ENCODE measurements around the gene MEGF6. TPM values are rescaled to one million over a fixed set of nuclear protein-coding genes. Genes with fewer than 3 reads are reported as not detected.
"Not testable (repeated sequence)": the region's sequence is repeated elsewhere in the genome, so short reads cannot be mapped to it uniquely, and the experiment has no call there.

MEGF6 gene
- total and polyA plus RNA-seq, 7 donors = 0.67 to 5.5 (median 3.7) TPM

GRCh38 chr1:3624200-3625136 is 13.2 kb upstream of the MEGF6 start, which contains the start of gene TPRG1L:
TPRG1L (plus strand) TSS chr1:3625015; CDS start chr1:3625073, 58 bp downstream.
- Histone ChIP-seq H3K27ac (peak within 1 kb of the TSS; percentile 85), H3K36me3 (ENCODE audit: insufficient read depth in 1 of 2, low read depth in 1 of 2) (peaks cover 6 to 35% of the 10 kb centered on the region in 2 donors), H3K4me3 (peak within 1 kb of the TSS; percentile 88), H3K27me3 (ENCODE audit: insufficient read depth in 3 of 3, low read length in 2 of 3) (no peaks in the 10 kb centered on the region), H3K9me3 (no peaks in the 10 kb centered on the region), H3K4me1 (peaks cover 16% of the 10 kb centered on the region)
- DNase-seq (peak; percentile 98 to 99), ATAC-seq (peak; percentile 98 to 99 (median 98))
- intact Hi-C loops (cut with DNase I) = no loop called here
- TF ChIP-seq, protein P1, sequence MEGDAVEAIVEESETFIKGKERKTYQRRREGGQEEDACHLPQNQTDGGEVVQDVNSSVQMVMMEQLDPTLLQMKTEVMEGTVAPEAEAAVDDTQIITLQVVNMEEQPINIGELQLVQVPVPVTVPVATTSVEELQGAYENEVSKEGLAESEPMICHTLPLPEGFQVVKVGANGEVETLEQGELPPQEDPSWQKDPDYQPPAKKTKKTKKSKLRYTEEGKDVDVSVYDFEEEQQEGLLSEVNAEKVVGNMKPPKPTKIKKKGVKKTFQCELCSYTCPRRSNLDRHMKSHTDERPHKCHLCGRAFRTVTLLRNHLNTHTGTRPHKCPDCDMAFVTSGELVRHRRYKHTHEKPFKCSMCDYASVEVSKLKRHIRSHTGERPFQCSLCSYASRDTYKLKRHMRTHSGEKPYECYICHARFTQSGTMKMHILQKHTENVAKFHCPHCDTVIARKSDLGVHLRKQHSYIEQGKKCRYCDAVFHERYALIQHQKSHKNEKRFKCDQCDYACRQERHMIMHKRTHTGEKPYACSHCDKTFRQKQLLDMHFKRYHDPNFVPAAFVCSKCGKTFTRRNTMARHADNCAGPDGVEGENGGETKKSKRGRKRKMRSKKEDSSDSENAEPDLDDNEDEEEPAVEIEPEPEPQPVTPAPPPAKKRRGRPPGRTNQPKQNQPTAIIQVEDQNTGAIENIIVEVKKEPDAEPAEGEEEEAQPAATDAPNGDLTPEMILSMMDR (IDR thresholded peaks at IDR 0.05) = no peak
- 0% methylated on average over 83 to 107 of the region's 108 CpGs for WGBS, 3 donors

DNA sequence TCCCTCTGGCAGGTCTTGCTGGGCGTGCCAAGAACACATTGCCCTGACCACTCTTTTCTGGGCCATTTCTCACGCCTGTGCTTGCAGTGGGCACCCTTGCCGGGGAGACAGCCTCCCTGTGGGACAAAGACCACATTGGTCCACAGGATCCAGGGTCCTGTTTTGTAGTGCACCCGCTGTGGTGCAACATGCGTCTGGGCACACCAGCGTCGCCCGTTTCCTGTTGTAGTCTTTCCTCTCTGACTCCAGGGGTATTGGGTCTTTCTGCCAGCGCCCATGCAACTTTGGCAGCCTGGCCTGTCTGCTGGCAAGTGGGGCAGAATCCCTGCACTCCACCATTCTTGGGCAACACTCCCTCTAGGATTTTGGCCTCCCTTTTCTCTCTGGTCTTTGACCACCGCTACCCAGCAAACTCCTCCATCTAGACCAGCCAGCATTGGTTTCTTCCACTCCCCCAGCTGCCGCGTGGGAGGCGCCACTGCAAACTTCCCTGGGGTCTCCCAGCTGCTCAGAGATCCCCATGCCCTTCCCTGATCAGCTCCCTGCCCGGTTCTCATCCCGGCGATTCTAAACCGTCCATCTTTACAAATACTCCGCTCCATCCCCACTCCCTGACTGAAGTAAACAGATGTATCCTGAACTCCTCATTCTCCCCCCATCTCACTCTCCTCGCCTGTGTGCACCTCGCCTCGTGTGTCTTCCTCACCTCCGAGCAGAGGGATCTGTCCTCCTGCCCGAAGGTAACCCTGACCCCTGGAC is 12.3 kb upstream of the MEGF6 start:
- no peaks in the 10 kb centered on the region for H3K27me3 ChIP-seq (ENCODE audit: insufficient read depth in 3 of 3, low read length in 2 of 3)
- H3K36me3 ChIP-seq (ENCODE audit: insufficient read depth in 1 of 2, low read depth in 1 of 2) = peaks cover 4 to 26% of the 10 kb centered on the region in 2 donors
- H3K4me1 ChIP-seq = peaks cover 16% of the 10 kb centered on the region
- TF ChIP-seq, protein P1 (IDR thresholded peaks at IDR 0.05) = no peak
- intact Hi-C loops (cut with DNase I) = no loop called here
- 18 to 28% (median 20%) methylated on average over 23 of the region's 23 CpGs for WGBS, 3 donors
- no peaks in the 10 kb centered on the region for H3K9me3 ChIP-seq
- no peak for ATAC-seq
- peak overlapping the region; percentile 85 for H3K27ac ChIP-seq
- peak overlapping the region; percentile 88 for H3K4me3 ChIP-seq
- DNase-seq = peak in 1 of 2 donors; percentile 56

- H3K36me3 ChIP-seq (ENCODE audit: insufficient read depth in 1 of 2, low read depth in 1 of 2) = peaks cover 0 to 11% of the 10 kb centered on the region in 2 donors
- H3K9me3 ChIP-seq; H3K27ac ChIP-seq; H3K4me3 ChIP-seq; ATAC-seq; intact Hi-C loops (cut with DNase I); DNase-seq; H3K27me3 ChIP-seq (ENCODE audit: insufficient read depth in 3 of 3, low read length in 2 of 3): not testable (repeated sequence)
- WGBS, 3 donors = 77 to 83% (median 82%) methylated on average over 9 of the region's 9 CpGs
- peaks cover 16% of the 10 kb centered on the region for H3K4me1 ChIP-seq
Observed at GRCh38 chr1:3622102-3622501, 10.8 kb upstream of the MEGF6 start.

GRCh38 chr1:3621151-3621671 is 9.9 kb upstream of the MEGF6 start:
- DNase-seq = peak; percentile 47 to 71
- intact Hi-C loops (cut with DNase I) = not testable (repeated sequence)

More at GRCh38 chr1:3621151-3621671, 9.9 kb upstream of the MEGF6 start:
- WGBS, 3 donors = 18 to 43% (median 22%) methylated on average over 8 to 15 of the region's 15 CpGs
- H3K4me3 ChIP-seq; H3K9me3 ChIP-seq; H3K27ac ChIP-seq; H3K36me3 ChIP-seq (ENCODE audit: insufficient read depth in 1 of 2, low read depth in 1 of 2); H3K27me3 ChIP-seq (ENCODE audit: insufficient read depth in 3 of 3, low read length in 2 of 3); ATAC-seq: not testable (repeated sequence)
- peaks cover 16% of the 10 kb centered on the region for H3K4me1 ChIP-seq
- TF ChIP-seq, protein P1 (IDR thresholded peaks at IDR 0.05) = peak; percentile 61
